Esophagus squamous epithelium (tissue), 4 donors: ENCODE results near the gene NMRAL1.

Source experiments
- POLR2A ChIP-seq, 4 donors: fragments of 450-650 bp; IDR thresholded peaks; one replicate each; pipeline ENCODE4 v1.6.1; 2017; ENCODE audit warnings: antibody characterized with exemption in 4 of 4, mild to moderate bottlenecking in 4 of 4, moderate library complexity in 3 of 4
- TF ChIP-seq, protein P1 (sequence below), 6 experiments: fragments of 450-650 bp in 4 of 6; fragments of 200-600 bp in 2 of 6; sonication (generic) in 2 of 6; IDR thresholded peaks; one replicate each; pipeline ENCODE4 v1.5.1; 2016 to 2019; ENCODE audit warnings: antibody characterized with exemption in 6 of 6, mild to moderate bottlenecking in 4 of 6, moderate library complexity in 4 of 6

DNA sequence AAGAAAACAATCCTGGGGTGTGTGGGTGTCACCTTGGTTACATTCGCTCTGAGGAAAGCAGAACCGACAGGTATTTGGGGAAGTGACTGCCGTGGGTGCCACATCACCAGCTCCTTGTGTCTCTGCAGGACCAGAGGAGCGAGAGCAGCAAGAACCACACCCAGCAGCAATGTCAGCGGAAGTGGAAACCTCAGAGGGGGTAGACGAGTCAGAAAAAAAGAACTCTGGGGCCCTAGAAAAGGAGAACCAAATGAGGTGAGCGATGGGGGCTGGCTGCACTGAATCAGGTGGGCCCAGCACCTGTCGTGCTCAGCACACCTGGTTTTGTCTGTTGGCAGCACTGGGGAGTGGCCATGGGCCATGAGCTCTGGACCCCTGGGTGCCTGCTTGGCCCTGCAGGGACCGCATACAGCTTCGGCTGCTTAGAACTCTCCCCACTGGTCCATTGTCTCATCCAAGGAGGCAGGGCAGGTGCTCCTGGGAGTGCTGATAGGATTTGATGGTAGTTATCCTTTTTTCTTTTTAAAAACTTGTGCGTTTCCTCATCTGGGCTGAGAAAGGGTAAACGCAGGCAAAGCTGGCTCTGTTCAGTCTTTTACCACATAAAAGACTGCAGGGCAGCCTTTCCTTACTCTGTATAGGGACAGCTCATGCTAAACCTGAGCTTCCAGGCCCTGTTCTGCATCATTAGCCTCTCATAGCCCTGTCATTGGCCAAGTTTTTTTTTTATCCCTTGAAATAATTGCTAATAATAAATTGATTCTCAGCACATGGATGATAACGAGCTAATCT lies 31.1 kb upstream of the NMRAL1 start:
- TF ChIP-seq, protein P1, sequence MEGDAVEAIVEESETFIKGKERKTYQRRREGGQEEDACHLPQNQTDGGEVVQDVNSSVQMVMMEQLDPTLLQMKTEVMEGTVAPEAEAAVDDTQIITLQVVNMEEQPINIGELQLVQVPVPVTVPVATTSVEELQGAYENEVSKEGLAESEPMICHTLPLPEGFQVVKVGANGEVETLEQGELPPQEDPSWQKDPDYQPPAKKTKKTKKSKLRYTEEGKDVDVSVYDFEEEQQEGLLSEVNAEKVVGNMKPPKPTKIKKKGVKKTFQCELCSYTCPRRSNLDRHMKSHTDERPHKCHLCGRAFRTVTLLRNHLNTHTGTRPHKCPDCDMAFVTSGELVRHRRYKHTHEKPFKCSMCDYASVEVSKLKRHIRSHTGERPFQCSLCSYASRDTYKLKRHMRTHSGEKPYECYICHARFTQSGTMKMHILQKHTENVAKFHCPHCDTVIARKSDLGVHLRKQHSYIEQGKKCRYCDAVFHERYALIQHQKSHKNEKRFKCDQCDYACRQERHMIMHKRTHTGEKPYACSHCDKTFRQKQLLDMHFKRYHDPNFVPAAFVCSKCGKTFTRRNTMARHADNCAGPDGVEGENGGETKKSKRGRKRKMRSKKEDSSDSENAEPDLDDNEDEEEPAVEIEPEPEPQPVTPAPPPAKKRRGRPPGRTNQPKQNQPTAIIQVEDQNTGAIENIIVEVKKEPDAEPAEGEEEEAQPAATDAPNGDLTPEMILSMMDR (IDR thresholded peaks at IDR 0.05): no peak
- no peak for TF ChIP-seq POLR2A (IDR thresholded peaks at IDR 0.05)
